Loucy (cell line): ENCODE measurements around the gene SLC25A27.

Experiments used
- EZH2phosphoT487 ChIP-seq: fragments of 200-600 bp; IDR thresholded peaks from 2 replicates; pipeline ENCODE4 v1.6.1; 2018; ENCODE audit warnings: antibody characterized with exemption, mild to moderate bottlenecking, moderate library complexity, borderline replicate concordance
- TF ChIP-seq, protein P1 (sequence below): fragments of 200-600 bp; sonication (generic); conservative IDR thresholded peaks from 2 replicates; pipeline ENCODE4 v1.5.1; 2014; ENCODE audit warnings: mild to moderate bottlenecking, antibody characterized with exemption, low read length

- TF ChIP-seq, protein P1, sequence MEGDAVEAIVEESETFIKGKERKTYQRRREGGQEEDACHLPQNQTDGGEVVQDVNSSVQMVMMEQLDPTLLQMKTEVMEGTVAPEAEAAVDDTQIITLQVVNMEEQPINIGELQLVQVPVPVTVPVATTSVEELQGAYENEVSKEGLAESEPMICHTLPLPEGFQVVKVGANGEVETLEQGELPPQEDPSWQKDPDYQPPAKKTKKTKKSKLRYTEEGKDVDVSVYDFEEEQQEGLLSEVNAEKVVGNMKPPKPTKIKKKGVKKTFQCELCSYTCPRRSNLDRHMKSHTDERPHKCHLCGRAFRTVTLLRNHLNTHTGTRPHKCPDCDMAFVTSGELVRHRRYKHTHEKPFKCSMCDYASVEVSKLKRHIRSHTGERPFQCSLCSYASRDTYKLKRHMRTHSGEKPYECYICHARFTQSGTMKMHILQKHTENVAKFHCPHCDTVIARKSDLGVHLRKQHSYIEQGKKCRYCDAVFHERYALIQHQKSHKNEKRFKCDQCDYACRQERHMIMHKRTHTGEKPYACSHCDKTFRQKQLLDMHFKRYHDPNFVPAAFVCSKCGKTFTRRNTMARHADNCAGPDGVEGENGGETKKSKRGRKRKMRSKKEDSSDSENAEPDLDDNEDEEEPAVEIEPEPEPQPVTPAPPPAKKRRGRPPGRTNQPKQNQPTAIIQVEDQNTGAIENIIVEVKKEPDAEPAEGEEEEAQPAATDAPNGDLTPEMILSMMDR, result no peak
- no peak for TF ChIP-seq EZH2phosphoT487
Measured at GRCh38 chr6:46699970-46700369, 47.2 kb downstream of the SLC25A27 start.
